ENCODE measurements around the gene SAV1.
"Not testable (repeated sequence)": the region's sequence is repeated elsewhere in the genome, so short reads cannot be mapped to it uniquely, and the experiment has no call there.

SAV1 gene

DNA sequence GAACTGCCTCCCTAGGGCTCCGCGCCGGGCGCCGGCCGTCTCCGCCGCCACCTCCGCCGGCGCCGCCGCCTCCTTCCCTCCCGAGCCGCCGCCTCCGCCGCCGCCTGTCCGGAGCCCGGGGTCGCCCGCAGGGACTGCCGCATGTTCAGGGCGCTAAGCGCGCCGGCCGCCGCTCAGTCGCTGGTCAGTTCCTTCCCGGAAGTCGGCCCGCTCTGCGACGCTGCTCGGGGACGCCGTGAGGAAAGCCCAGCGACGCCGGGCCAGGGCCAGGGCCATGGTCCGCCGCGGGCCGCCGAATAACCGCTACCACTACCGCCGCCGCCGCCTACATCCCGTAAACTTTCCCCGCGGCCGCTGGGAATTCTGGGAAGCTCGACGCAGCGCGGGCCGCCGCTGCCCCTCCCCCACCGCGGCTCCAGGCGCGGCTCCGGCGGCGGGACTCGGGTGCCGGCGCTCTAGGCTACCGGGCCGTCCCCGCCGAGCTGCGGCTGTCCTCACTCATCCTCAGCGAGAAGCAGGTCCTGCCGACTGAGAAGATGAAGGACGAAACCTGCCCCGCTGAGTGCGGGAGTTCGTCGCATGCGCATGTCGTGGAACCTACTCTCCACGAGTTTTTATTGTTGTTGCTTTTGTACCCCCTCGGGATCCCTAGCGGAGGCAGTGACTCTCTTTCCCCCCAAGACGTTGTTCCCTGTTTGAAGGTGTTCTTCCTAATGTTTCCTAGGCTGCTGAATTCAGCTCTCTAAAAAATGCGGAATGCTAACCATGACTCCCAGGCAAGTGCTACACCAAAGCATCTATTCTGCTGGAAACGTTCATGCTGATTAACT is at the start of gene SAV1:
SAV1 (minus strand) TSS at position 311 of the 830 bp plus-strand sequence. CDS start 339 bp downstream, outside the sequence.
- DNase-seq (ENCODE audit: low read depth), result peak; percentile 79

DNA sequence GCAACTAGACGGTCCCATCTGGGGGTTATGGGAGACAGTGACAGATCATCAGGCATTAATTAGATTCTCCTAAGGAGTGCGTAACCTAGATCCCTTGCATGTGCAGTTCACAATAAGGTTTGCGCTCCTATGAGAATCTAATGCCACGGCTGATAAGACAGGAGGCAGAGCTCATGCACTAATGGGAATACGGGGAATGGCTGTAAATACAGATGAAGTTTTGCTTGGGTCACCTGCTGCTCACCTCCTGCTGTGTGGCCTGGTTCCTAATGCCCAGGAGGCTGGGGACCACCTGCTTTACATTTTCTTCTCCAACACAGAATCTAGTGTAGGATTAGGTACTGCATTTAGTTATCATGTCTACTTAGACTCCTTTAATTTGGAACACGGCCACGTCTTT is 49.7 kb upstream of the SAV1 start:
- no peak for DNase-seq (ENCODE audit: low read depth)

DNA sequence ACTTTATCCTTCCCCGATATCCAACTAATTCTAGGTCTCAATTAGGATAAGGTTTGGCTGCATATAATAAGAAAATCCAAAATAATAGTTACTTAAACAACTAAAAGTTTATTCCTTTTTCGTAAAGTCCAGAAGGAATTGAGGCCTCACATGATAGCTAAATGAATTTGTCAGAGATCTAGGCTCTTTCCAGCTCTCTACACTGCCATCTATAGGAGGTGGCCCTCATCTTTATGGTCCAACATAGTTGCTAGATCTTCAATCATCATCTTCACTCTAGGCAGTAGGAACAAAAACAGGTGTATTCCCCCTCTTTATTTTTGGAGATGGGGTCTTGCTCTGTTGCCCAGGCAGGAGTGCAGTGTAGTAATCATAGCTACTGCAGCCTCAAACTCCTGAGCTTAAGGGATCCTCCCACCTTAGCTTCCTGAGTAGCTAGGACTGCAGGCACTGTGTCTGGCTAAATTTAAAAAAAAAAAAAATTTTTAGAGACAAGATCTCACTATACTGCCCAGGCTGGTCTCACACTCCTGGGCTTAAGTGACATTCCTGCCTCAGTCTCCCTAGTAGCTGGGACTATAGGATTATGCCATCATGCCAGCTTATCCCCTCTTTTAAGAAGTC is 46.5 kb upstream of the SAV1 start:
- DNase-seq (ENCODE audit: low read depth), result no peak

DNA sequence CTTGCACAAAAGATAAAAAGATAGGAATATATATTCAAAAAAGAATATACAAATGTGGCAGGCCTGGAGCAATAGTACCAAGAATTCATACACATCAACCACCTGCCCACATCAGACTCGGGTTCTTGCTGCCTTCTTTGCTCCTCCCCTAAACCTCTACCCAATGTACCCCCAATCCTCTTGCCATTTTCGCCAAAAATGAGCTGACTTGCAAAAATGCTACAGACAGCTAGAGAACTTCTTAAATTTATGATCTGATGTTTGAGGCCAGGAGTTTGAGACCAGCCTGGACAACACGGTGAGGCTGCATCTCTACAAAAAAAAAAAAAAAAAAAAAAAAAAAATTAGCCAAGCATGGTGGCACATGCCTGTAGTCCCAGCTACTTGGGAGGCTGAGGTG is 42.9 kb upstream of the SAV1 start:
- no peak for DNase-seq (ENCODE audit: low read depth)

DNA sequence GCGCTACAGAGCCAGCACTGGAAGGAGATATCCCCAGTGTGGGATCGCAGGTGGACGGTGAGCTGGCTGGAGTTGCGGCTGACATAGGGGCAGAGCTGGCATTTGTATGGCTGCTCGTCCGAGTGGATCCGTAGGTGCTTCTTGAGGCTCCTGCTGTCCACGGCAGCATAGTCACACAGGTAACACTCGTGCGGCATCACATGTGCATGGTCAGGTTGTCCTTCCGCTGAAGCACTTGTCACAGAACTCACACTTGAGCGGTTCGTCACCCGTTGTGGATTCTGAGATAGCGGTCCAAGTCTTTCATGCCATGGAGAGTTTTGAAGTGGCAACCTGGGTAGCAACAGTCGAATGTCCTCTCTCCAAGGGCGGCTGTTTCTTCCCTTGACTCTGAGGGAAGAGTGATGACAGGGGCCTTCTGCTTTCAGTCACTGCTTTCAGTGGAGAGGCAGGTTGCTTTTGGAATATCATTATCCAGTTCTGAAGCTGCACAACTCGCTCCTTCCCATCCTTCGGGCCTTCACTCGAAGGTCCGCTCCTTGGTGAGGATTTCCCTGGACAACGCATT is 37.0 kb upstream of the SAV1 start:
- no peak for DNase-seq (ENCODE audit: low read depth)

DNA sequence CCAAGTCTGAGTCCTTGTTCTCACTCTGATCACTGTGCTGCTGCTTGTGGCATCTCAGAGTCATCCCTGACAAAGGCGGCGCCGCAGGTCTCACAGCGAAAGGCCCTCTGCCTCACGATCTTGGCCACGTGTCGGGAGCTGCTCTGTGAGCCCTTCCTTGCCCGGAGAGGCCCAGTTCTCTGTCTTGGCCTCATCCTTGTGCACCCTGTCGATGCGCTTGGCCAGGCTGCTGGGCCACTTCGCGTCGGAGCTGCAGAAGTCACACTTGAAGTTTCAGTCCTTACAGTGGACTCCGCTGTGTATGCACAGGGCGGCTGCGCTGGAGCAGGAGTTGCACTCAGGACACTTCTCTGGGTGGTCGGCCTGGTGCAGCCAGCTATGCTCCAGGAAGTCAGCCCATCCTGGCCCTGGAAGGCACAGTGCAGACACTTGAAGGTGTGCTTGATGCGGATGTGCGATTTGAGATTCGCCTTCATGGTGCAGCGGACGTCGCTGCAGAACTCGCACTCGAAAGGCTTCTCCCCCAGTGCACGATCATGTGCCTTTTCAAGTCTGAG is 36.4 kb upstream of the SAV1 start:
- no peak for DNase-seq (ENCODE audit: low read depth)

DNA sequence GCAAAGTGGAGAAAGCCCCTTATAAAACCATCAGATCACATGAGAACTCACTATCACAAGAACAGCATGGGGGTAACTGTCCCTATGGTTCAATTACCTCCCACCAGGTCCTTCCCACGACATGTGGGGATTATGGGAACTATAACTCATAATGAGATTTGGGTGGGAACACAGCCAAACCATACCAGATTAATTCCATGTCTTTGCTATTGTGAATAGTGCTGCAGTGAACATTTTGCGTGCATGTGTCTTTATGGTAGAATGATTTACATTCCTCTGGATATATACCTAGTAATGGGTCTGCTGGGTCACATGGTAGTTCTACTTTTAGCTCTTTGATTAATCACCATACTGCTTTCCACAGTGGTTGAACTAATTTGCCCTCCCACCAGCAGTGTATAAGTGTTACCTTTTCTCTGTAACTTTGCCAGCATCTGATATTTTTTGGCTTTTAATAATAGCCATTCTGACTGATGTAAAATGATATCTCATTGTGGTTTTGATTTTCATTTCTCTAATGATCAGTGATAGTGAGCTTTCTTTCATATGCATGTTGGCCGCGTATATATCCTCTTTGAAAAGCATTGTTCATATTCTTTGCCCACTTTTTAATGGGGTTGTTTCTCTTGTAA is 29.7 kb upstream of the SAV1 start:
- DNase-seq (ENCODE audit: low read depth), result no peak

DNA sequence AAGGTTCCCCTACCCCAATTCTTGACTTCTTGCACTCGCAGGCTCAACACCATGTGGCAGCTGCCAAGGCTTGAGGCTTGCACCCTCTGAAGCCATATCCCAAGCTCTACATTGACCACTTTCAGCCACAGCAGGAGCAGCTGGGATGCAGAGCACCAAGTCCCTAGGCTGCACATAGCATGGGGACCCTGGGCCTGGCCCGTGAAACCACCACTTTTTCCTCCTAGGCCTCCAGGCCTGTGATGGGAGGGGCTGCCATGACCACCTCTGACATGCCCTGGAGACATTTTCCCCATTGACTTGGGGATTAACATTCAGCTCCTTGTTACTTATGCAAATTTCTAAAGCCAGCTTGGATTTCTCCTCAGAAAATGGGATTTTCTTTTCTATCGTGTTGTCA is 26.2 kb upstream of the SAV1 start:
- not testable (repeated sequence) for DNase-seq (ENCODE audit: low read depth)

DNA sequence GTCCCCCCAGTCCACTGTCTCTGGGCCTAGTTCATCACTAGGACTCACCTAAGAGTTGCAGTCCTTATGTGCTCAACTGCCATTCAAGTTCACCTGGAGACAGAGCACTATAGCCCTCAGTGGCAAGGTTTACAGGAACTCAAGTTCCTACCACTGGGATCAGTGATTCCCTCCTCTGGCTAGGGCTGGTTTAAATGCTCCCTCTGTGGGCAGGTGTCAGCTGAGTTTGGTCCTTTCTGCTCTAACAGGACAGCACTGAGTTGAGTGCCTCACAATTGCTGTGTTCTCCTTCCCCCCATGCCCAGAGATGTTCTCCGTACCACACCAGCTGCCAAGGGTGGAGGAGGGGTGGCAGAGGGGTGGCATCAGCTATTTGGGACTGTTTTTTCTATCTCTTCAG is 20.8 kb upstream of the SAV1 start:
- DNase-seq (ENCODE audit: low read depth), result no peak

DNA sequence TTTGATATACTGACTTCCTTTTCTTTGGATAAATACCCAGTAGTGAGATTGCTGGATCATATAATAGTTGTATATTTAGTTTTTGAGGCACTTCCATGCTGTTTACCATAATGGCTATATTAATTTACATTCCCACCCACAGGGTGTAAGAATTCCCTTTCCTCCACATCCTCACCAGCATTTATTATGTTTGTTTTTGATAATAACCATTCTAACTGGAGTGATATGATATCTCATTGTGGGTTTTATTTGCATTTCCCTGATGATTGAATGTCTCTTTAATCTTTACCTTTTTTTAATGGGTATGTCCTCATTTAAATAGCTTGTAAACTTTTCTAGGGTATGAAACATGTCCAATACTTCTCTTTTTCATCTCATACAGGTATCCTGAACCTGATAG is 11.6 kb upstream of the SAV1 start:
- no peak for DNase-seq (ENCODE audit: low read depth)

DNA sequence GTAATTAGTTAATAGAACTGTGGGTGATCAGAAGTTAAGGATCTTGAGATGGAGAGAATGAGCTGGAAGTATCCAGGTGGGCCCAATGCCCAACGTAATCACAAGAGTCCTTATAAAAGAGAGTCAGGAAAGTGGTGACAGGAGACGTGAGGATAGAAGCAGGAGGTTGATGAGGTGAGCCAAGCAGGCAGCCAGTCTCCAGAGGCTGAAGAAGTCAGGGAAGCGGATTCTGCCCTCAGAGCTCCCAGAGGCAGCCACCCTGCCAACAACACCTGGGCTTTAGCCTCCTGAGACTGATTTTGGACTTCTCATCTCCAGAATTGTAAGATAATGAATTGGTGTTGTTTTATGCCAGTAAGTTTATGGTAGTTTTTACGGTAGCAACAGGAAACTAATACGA is 10.1 kb upstream of the SAV1 start:
- no peak for DNase-seq (ENCODE audit: low read depth)

DNA sequence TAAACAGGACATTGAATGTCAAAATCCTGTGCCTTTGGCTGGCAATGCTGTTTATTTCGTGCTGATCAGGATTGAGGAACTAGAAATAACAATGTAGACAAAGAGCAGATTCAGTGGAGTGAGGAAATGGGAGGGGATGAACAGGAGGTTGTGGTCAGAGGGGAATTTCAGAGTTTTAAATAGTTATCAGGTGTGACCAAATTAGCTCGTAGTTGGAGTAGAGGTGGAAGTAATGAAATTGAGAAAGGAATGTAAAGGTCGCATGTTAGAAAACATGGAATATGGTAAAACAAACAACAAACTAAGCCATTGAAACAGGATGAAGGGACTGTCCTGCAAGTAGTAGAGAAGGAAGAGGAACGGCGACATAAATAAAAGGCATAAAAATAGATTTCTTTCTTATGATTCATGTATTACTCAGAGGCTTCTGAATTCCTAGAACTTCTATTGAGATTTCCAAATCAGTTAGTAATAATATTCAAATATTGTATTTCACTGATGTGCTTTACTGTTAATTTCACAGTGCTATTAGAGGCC is 9.5 kb upstream of the SAV1 start:
- DNase-seq (ENCODE audit: low read depth), result no peak

DNA sequence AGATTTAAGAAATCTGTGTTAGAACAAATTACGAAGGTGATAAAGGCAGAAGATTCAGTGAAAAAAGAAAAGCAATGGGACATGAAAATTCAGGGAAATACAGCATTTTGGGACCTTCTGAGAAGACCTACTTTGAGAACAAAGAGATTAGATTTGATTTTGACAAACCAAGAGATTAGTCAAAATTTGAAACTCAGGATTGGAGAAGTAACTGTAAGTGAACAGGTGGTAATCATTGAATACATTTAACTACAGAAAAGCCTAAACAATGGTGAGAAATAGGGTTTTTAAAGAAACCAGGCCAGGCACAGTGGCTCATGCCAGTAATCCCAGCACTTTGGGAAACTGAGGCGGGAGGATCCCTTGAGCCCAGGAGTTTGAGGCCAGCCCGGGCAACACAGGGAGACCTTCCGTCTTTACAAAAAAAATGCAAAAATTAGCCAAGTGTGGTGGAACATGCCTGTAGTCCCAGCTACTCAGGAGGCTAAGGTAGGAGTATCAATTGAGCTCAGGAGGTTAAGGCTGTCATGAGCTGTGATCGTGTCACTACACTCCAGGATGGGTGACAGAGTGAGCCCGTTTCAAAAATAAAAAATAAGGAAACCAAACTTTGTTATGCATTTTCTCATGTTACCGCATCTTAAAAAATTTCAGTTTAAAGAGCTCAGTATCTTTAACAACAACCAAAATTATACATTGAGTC is 8.9 kb upstream of the SAV1 start:
- DNase-seq (ENCODE audit: low read depth), result no peak

DNA sequence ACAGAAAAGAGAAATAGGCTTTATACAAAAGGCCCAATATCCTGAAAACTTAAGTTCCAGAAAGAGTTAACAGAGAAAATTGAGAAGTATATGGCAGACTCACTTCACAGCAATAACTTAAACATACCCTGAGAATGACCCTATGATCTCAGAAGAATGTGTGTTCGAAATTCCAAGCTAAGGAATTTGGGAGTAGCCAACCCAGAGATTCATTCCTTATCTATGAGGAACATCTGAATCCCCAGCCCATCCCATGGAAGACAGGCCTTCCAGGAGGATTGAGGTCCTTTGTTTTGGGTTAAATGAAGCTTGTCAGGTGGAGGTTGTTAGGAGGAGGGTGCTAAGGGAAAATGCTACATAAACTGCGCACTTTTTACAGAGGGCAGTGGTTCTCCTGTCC is 7.5 kb upstream of the SAV1 start:
- no peak for DNase-seq (ENCODE audit: low read depth)

DNA sequence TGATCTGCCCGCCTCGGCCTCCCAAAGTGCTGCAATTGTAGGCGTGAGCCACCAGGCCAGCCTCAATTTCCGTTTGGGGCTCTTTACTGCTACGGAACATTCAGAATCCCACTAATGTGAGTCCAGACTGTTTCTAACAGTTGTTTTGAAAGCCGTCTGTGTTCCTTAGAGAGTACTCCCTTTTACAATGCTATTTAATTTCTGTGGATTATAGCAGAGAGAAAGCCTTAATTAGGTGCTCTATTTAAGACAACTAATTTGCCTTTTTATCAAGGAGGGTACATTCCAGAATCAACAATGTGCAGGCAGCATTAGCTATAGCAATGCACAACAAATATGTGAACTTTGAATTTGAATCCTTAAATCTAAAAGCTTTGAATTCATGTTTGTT is 2.8 kb upstream of the SAV1 start:
- DNase-seq (ENCODE audit: low read depth), result no peak

DNA sequence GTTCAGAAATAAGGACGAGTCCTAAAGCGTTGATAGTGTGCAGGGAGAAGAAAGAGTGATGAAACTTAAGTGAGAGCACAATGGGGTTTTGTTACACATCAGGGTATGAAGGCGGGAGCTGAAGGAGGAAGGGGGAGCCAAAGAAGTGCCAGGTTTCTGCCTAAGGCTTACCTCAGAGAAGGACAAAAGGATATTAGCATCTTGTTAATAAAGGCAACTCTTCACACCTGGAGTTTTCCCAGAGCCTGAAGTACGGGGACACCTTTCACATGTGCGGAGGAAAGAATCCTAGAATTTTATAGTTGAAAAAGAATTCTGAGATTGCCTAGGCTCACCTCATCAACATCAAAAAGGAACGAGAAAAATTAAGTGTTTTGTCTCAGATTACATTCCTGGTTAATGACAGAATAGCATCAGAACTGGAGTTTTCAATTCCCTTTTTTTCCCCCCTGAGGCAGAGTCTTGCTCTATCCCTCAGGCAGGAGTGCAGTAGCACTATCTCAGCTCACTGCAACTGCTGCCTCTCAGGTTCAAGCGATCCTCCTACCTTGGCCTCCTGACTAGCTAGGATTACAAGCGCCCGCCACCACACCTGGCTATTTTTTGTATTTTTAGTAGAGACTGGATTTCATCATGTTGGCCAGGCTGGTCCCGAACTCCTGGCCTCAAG is 2.2 kb upstream of the SAV1 start:
- no peak for DNase-seq (ENCODE audit: low read depth)

DNA sequence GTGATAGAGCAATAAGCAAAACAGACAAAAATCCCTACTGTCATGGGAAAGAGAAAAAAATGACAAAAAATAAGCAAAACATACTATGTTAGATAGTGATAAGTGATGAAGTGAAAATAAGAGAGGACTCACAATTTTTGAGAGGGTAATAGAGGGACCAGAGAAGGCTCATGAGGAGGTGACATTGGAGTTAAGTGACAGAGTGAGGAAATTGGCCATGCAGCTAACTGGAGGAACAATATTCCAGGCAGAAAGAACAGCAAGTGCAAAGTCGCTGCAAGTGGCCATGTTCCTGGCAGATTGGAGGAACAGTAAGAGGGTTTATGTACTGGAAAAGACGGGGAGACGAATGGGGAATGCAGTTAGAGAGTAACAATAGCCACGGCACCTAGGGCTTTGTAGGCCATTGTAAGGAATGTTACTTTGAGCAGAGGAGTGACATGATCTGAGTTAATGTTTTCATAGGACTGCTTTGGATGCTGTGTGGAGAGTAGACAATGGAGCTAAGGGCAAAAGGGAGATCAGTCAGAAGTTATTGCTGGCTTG is 1.4 kb upstream of the SAV1 start:
- no peak for DNase-seq (ENCODE audit: low read depth)

DNA sequence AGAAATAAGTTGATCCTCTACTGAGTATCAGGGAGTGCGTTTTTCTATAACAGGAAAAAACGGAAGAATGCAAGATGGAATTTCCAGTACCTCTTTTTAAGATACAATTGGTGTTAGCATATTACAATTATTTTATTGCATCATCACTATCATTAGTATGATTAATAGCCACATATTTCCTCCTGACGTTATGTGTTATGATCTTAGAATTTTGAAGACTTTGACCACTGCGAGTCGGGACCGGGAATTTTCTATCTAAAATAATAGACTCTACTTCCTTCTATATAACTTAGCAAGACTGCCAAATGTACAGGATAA is 679 bp upstream of the SAV1 start:
- DNase-seq (ENCODE audit: low read depth), result no peak

DNA sequence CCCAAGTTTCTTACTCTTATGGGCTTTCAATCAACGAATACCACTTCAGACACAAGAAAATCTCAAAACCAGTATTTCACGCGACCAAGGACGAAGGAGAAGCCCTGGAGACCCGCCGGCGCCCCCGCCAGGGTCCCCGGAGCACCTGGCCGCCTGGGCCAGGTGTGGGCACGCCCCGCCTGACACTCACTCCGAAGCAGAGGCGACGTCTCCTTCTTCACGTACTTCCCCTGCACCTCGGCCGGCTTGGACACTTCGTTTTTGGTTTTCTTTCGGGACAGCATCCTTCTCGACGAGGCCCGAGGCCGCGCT is 466 bp downstream of the SAV1 start:
- no peak for DNase-seq (ENCODE audit: low read depth)

DNA sequence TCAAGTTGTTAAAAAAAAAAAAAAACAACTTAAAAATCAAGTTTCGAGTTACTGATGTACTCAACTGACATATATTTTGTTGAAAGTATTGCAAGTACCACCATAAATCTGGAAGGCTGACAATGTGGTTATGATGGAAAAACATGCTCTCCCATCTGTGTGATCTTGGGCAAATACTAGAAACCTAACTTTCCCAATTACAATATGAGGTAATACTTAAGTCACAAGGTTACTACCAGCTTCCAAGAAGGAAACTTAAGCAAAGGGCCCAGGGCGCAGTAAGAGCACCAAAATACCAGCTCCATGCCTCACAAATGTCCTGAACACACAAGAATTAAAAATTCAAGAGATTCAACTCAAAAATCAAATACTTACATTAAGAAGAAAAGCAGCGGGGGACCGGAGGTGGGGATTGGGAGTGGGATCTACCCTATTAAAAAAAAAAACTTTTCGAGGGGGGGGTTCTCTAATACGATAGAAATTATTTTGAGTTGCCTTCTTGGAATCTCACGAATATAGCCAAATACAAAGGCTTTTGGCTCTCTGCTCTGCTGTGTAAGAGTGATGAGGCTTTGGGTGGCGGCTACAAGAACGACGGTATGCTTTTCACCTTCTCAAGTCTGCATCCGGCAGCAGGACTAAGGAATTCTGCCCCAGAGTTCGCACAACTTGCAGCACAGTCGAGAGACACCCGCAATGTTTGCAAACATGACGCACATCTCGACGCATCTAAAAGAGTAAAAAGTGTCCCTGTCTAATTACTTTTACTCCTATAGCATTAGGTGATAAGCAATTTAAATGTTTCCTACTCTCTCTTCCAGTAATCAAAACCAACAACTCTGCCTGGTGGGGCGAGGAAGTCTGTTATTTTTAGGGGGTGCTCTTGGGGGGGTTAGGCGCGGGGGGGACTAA is 1.1 kb downstream of the SAV1 start:
- DNase-seq (ENCODE audit: low read depth), result peak; percentile 50
